Neural progenitor cell (in vitro differentiated cells): ENCODE data around the gene SNX22. TPM values are rescaled to one million over a fixed set of nuclear protein-coding genes. Genes with fewer than 3 reads are reported as not detected.
A peak's percentile ranks its signal among the peaks of the same experiment; 100 is the strongest.

Experiments used
- DNase-seq: peaks from one replicate; pipeline ENCODE4 v3.0.0-alpha.2; 2016; ENCODE audit warnings: low spot score
- H2AFZ ChIP-seq: fragments of 200-600 bp; sonication (generic); replicated peaks from 2 replicates; pipeline ENCODE4 v1.6.1; 2016; ENCODE audit warnings: antibody characterized with exemption
- H3F3A ChIP-seq: fragments of 200-600 bp; sonication (generic); 2 replicates; pipeline ENCODE4 v1.6.1; 2016; ENCODE audit warnings: antibody characterized with exemption, low read depth
- H3K27ac ChIP-seq: fragments of 200-600 bp; sonication (generic); 2 replicates; pipeline ENCODE4 v1.5.1; 2016; ENCODE audit warnings: mild to moderate bottlenecking
- H3K27me3 ChIP-seq: fragments of 200-600 bp; sonication (generic); 2 replicates; pipeline ENCODE4 v1.6.1; 2016; ENCODE audit warnings: mild to moderate bottlenecking, moderate library complexity
- H3K36me3 ChIP-seq: fragments of 200-600 bp; sonication (generic); 2 replicates; pipeline ENCODE4 v1.5.1; 2016
- H3K4me1 ChIP-seq: fragments of 200-600 bp; sonication (generic); 2 replicates; pipeline ENCODE4 v1.6.1; 2016; ENCODE audit warnings: mixed run types
- H3K4me2 ChIP-seq: fragments of 200-600 bp; sonication (generic); 2 replicates; pipeline ENCODE4 v1.6.1; 2016
- H3K4me3 ChIP-seq: fragments of 200-600 bp; sonication (generic); 2 replicates; pipeline ENCODE4 v1.5.1; 2016
- H3K79me2 ChIP-seq: fragments of 200-600 bp; sonication (generic); 2 replicates; pipeline ENCODE4 v1.6.1; 2016; ENCODE audit warnings: low read depth
- H3K9ac ChIP-seq: fragments of 200-600 bp; sonication (generic); 2 replicates; pipeline ENCODE4 v1.6.1; 2016
- H3K9me3 ChIP-seq: fragments of 200-600 bp; sonication (generic); 2 replicates; pipeline ENCODE4 v1.5.1; 2016; ENCODE audit warnings: low read depth
- H4K20me1 ChIP-seq: fragments of 200-600 bp; sonication (generic); 2 replicates; pipeline ENCODE4 v1.6.1; 2016; ENCODE audit warnings: low read depth
- H3K27ac Mint-ChIP-seq: 3 replicates; pipeline ENCODE4 v1.8.0; 2021; ENCODE audit warnings: mixed read lengths
- H3K27me3 Mint-ChIP-seq: 2 replicates; pipeline ENCODE4 v1.8.0; 2022; ENCODE audit warnings: low read depth, mild to moderate bottlenecking, inconsistent platforms, moderate library complexity, mixed read lengths; ENCODE audit not compliant: insufficient read depth
- H3K36me3 Mint-ChIP-seq: 3 replicates; pipeline ENCODE4 v1.8.0; 2021; ENCODE audit warnings: mixed read lengths
- H3K4me1 Mint-ChIP-seq: 3 replicates; pipeline ENCODE4 v1.8.0; 2021; ENCODE audit warnings: mixed read lengths
- H3K4me3 Mint-ChIP-seq: 3 replicates; pipeline ENCODE4 v1.8.0; 2021; ENCODE audit warnings: mild to moderate bottlenecking, moderate library complexity, mixed read lengths
- H3K9me3 Mint-ChIP-seq: 3 replicates; pipeline ENCODE4 v1.8.0; 2020; ENCODE audit warnings: mixed read lengths
- CTCF ChIP-seq: fragments of 200-600 bp; sonication (generic); IDR thresholded peaks from 2 replicates; pipeline ENCODE4 v1.5.1; 2017; ENCODE audit warnings: antibody characterized with exemption, mild to moderate bottlenecking
- EZH2 ChIP-seq: fragments of 200-600 bp; sonication (generic); IDR thresholded peaks from 2 replicates; pipeline ENCODE4 v1.6.1; 2017; ENCODE audit warnings: antibody characterized with exemption, mild to moderate bottlenecking, moderate library complexity
- EZH2phosphoT487 ChIP-seq: fragments of 200-600 bp; sonication (generic); IDR thresholded peaks from 2 replicates; pipeline ENCODE4 v1.6.1; 2017; ENCODE audit warnings: antibody characterized with exemption
- total RNA-seq: library from RNA; depleted of rRNA; stranded (reverse); fragments of >200 nt; gene quantifications from 2 replicates; pipeline ENCODE4 v1.2.3, GENCODE V29; 2015; ENCODE audit warnings: low replicate concordance

Gene SNX22
- total RNA-seq, 1 donor from 2014 or later: 4.0 TPM

- DNase-seq: peak; percentile 72
- H3K9ac ChIP-seq: no peak overlapping the region
- H3K79me2 ChIP-seq: no peaks in the 10 kb centered on the region
- TF ChIP-seq EZH2 (no peak), CTCF (no peak), EZH2phosphoT487 (no peak)
- no peaks in the 10 kb centered on the region for H3K36me3 ChIP-seq
- Mint-ChIP-seq H3K27ac (no peak overlapping the region), H3K4me1 (peaks cover 10% of the 10 kb centered on the region), H3K27me3 (no peaks in the 10 kb centered on the region), H3K9me3 (no peaks in the 10 kb centered on the region), H3K36me3 (peaks cover 10% of the 10 kb centered on the region), H3K4me3 (no peak overlapping the region)
- no peaks in the 10 kb centered on the region for H3K9me3 ChIP-seq
- H3K4me2 ChIP-seq: peak overlapping the region; percentile 61
- H4K20me1 ChIP-seq: peaks cover 3% of the 10 kb centered on the region
- no peak overlapping the region for H3K4me3 ChIP-seq
- H2AFZ ChIP-seq: no peak overlapping the region
- peak overlapping the region; percentile 67 for H3K27ac ChIP-seq
- H3K27me3 ChIP-seq: no peaks in the 10 kb centered on the region
- H3F3A ChIP-seq: peaks cover 19% of the 10 kb centered on the region
- peaks cover 18% of the 10 kb centered on the region for H3K4me1 ChIP-seq
These were observed 40.7 kb downstream of the SNX22 start for GRCh38 chr15:64191971-64192830.

- Mint-ChIP-seq H3K4me1 (peaks cover 10% of the 10 kb centered on the region), H3K27me3 (no peaks in the 10 kb centered on the region), H3K36me3 (peaks cover 3% of the 10 kb centered on the region), H3K9me3 (no peaks in the 10 kb centered on the region), H3K4me3 (no peak overlapping the region), H3K27ac (no peak overlapping the region)
- Histone ChIP-seq H3K4me3 (no peak overlapping the region), H2AFZ (no peak overlapping the region), H3K27me3 (no peaks in the 10 kb centered on the region), H3K4me1 (peaks cover 18% of the 10 kb centered on the region), H3K9me3 (no peaks in the 10 kb centered on the region), H3K27ac (no peak overlapping the region), H3K9ac (no peak overlapping the region), H3K79me2 (no peaks in the 10 kb centered on the region), H3F3A (peaks cover 19% of the 10 kb centered on the region), H3K36me3 (no peaks in the 10 kb centered on the region), H3K4me2 (no peak overlapping the region), H4K20me1 (peaks cover 3% of the 10 kb centered on the region)
- peak; percentile 29 for DNase-seq
- TF ChIP-seq EZH2 (no peak), CTCF (no peak), EZH2phosphoT487 (no peak)
These were observed 42.4 kb downstream of the SNX22 start for GRCh38 chr15:64193971-64194370.

- Histone ChIP-seq H3K4me1 (peaks cover 6% of the 10 kb centered on the region), H3K36me3 (peaks cover 3% of the 10 kb centered on the region), H3K27ac (no peak overlapping the region), H3F3A (peaks cover 9% of the 10 kb centered on the region), H3K9me3 (no peaks in the 10 kb centered on the region), H3K79me2 (no peaks in the 10 kb centered on the region), H3K4me2 (no peak overlapping the region), H3K4me3 (no peak overlapping the region), H2AFZ (no peak overlapping the region), H4K20me1 (peaks cover under 1% of the 10 kb centered on the region), H3K9ac (no peak overlapping the region), H3K27me3 (no peaks in the 10 kb centered on the region)
- peaks cover 3% of the 10 kb centered on the region for H3K36me3 Mint-ChIP-seq
- TF ChIP-seq EZH2phosphoT487 (no peak), EZH2 (no peak), CTCF (no peak)
- H3K27ac Mint-ChIP-seq: no peak overlapping the region
- H3K27me3 Mint-ChIP-seq: no peaks in the 10 kb centered on the region
- H3K9me3 Mint-ChIP-seq: no peaks in the 10 kb centered on the region
- DNase-seq: no peak
- no peak overlapping the region for H3K4me3 Mint-ChIP-seq
- H3K4me1 Mint-ChIP-seq: peaks cover 3% of the 10 kb centered on the region
These were observed 45.9 kb downstream of the SNX22 start for GRCh38 chr15:64197425-64197824.
